K562 (cell line): ENCODE results near the gene JUND. TPM values are rescaled to one million over a fixed set of nuclear protein-coding genes. Genes with fewer than 3 reads are reported as not detected.
A peak's percentile ranks its signal among the peaks of the same experiment; 100 is the strongest.

Source experiments
- BRF1 ChIP-seq: IDR thresholded peaks from 3 replicates; pipeline ENCODE4 v1.6.1; 2011; ENCODE audit warnings: borderline replicate concordance, mild to moderate bottlenecking; ENCODE audit not compliant: insufficient read length; ENCODE audit errors: extremely low read depth
- FOS ChIP-seq: IDR thresholded peaks from 3 replicates; pipeline ENCODE4 v1.6.1; 2011; ENCODE audit not compliant: insufficient read length; ENCODE audit errors: extremely low read depth
- FOXM1 ChIP-seq, 2 experiments: fragments of 450-650 bp in 1 of 2; sonication (generic) in 1 of 2; formaldehyde crosslinking in 1 of 2; IDR thresholded peaks; 2 replicates each; pipeline versions ENCODE4 v1.6.1 to v1.9.0; 2017 to 2022; ENCODE audit warnings: low read depth in 2 of 2, mild to moderate bottlenecking in 2 of 2, missing genetic modification reagents in 1 of 2, moderate library complexity in 1 of 2
- LEF1 ChIP-seq: fragments of 450-650 bp; IDR thresholded peaks from 2 replicates; pipeline ENCODE4 v1.6.1; 2016; ENCODE audit warnings: mild to moderate bottlenecking
- MXI1 ChIP-seq: IDR thresholded peaks from 2 replicates; pipeline ENCODE4 v1.6.1; 2011; ENCODE audit warnings: low read depth, mild to moderate bottlenecking, improper control_type of control experiment, low read length
- PTBP1 ChIP-seq: fragments of 200-400 bp; formaldehyde crosslinking; IDR thresholded peaks from 2 replicates; pipeline ENCODE4 v1.6.1; 2017; ENCODE audit warnings: low read depth, low read length
- RCOR1 ChIP-seq, 2 experiments: IDR thresholded peaks; 2 replicates each; pipeline ENCODE4 v1.6.1; 2012; ENCODE audit warnings: low read depth in 2 of 2, low read length in 2 of 2, borderline replicate concordance in 1 of 2, improper control_type of control experiment in 1 of 2
- SMARCA5 ChIP-seq: fragments of 450-650 bp; IDR thresholded peaks from 2 replicates; pipeline ENCODE4 v1.6.1; 2016
- TAF7 ChIP-seq: fragments of 450-650 bp; IDR thresholded peaks from 2 replicates; pipeline ENCODE4 v1.6.1; 2016; ENCODE audit warnings: missing genetic modification characterization, missing compliant biosample characterization
- TAL1 ChIP-seq: fragments of 450-650 bp; IDR thresholded peaks from 2 replicates; pipeline ENCODE4 v1.6.1; 2016; ENCODE audit warnings: mild to moderate bottlenecking
- ZNF121 ChIP-seq: sonication (generic); formaldehyde crosslinking; conservative IDR thresholded peaks from 2 replicates; pipeline ENCODE4 v1.8.0; 2022; ENCODE audit warnings: missing genetic modification reagents
- ZNF311 ChIP-seq: fragments of 250-450 bp; sonication (Bioruptor Pico); IDR thresholded peaks from 2 replicates; pipeline ENCODE4 v1.4.0; 2020; ENCODE audit warnings: mild to moderate bottlenecking, moderate library complexity
- ZNF384 ChIP-seq: IDR thresholded peaks from 2 replicates; pipeline ENCODE4 v1.6.1; 2012; ENCODE audit warnings: low read depth, low read length, improper control_type of control experiment
- polyA plus RNA-seq, 8 experiments: library from polyadenylated mRNA; depleted of rRNA in 4 of 8; stranded (reverse) in 5 of 8; unstranded in 3 of 8; fragments of >200 nt; fragmentation: Nextera tagmentation in 2 of 8; fragmentation: Illumina TruSeq in 1 of 8; extraction: Ambion mirVana in 2 of 8; extraction: Trizol in 1 of 8; gene quantifications; 2 replicates each; pipeline versions ENCODE4 v1.2.1 to v1.2.3, GENCODE V29; 2011 to 2014; ENCODE audit warnings: inconsistent platforms in 1 of 8, missing spikeins in 1 of 8
- total RNA-seq, 7 experiments: library from RNA; depleted of rRNA in 6 of 7; stranded (reverse); fragments of >200 nt in 6 of 7; fragmentation: Illumina TruSeq in 2 of 7; extraction: Trizol in 2 of 7; gene quantifications; 2 replicates each; pipeline versions ENCODE4 v1.2.1 to v1.2.3, GENCODE V29; 2011 to 2021; ENCODE audit warnings: low replicate concordance in 1 of 7
- TF ChIP-seq, protein P1 (sequence below): sonication (generic); formaldehyde crosslinking; IDR thresholded peaks from 2 replicates; pipeline ENCODE4 v1.8.0; 2022; ENCODE audit warnings: missing genetic modification reagents, mild to moderate bottlenecking, borderline replicate concordance
- TF ChIP-seq, protein P2 (sequence below), 2 experiments: fragments of 450-650 bp; IDR thresholded peaks; 2 replicates each; pipeline ENCODE4 v1.6.1; 2018; ENCODE audit warnings: mild to moderate bottlenecking in 2 of 2, low read depth in 1 of 2; ENCODE audit not compliant: partially characterized antibody in 2 of 2
- TF ChIP-seq, protein P3 (sequence below): fragments of 450-650 bp; IDR thresholded peaks from 2 replicates; pipeline ENCODE4 v1.6.1; 2016; ENCODE audit warnings: low read depth, mild to moderate bottlenecking, moderate library complexity
- TF ChIP-seq, protein P4 (sequence below): fragments of 450-650 bp; formaldehyde crosslinking; IDR thresholded peaks from 2 replicates; pipeline ENCODE4 v1.4.0; 2020; ENCODE audit warnings: mild to moderate bottlenecking, moderate library complexity
- TF ChIP-seq, protein P5 (sequence below): fragments of 450-650 bp; IDR thresholded peaks from 2 replicates; pipeline ENCODE4 v1.6.1; 2016; ENCODE audit warnings: borderline replicate concordance

The JUND gene
- total and polyA plus RNA-seq, 9 of the 15 experiments (the other 6 are each of a cell fraction or from before 2014, with no cell fraction given), result 6.4 to 286 (median 42.3) TPM

DNA sequence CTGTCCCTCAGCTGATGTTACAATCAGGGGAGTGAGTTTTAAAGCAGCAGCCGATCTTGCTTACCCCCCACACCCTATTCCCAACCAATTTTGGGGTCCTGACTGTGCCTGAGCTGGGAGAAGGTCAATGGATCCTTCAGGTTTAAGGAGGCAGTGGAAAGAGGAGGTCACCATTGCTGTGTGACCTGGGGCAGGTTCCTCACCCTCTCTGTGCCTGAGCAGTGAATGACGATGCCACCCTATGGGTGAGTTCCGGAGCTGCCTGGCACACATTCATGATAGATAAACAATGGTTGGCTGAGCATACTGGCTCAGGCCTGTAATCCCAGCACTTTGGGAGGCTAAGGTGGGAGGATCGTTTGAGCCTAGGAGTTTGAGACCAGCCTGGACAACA is 20.3 kb upstream of the JUND start (continued):
- TF ChIP-seq, protein P1, sequence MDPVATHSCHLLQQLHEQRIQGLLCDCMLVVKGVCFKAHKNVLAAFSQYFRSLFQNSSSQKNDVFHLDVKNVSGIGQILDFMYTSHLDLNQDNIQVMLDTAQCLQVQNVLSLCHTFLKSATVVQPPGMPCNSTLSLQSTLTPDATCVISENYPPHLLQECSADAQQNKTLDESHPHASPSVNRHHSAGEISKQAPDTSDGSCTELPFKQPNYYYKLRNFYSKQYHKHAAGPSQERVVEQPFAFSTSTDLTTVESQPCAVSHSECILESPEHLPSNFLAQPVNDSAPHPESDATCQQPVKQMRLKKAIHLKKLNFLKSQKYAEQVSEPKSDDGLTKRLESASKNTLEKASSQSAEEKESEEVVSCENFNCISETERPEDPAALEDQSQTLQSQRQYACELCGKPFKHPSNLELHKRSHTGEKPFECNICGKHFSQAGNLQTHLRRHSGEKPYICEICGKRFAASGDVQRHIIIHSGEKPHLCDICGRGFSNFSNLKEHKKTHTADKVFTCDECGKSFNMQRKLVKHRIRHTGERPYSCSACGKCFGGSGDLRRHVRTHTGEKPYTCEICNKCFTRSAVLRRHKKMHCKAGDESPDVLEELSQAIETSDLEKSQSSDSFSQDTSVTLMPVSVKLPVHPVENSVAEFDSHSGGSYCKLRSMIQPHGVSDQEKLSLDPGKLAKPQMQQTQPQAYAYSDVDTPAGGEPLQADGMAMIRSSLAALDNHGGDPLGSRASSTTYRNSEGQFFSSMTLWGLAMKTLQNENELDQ, result no peak
- TF ChIP-seq LEF1, result no peak
- TF ChIP-seq RCOR1 (IDR thresholded peaks at IDR 0.05; ENCODE audit: borderline replicate concordance in 1 of 2, low read depth in 2 of 2, low read length in 2 of 2), result peak in 1 of 2 experiments; percentile 62; a peak in 2 of 4 replicates
- TF ChIP-seq, protein P2, sequence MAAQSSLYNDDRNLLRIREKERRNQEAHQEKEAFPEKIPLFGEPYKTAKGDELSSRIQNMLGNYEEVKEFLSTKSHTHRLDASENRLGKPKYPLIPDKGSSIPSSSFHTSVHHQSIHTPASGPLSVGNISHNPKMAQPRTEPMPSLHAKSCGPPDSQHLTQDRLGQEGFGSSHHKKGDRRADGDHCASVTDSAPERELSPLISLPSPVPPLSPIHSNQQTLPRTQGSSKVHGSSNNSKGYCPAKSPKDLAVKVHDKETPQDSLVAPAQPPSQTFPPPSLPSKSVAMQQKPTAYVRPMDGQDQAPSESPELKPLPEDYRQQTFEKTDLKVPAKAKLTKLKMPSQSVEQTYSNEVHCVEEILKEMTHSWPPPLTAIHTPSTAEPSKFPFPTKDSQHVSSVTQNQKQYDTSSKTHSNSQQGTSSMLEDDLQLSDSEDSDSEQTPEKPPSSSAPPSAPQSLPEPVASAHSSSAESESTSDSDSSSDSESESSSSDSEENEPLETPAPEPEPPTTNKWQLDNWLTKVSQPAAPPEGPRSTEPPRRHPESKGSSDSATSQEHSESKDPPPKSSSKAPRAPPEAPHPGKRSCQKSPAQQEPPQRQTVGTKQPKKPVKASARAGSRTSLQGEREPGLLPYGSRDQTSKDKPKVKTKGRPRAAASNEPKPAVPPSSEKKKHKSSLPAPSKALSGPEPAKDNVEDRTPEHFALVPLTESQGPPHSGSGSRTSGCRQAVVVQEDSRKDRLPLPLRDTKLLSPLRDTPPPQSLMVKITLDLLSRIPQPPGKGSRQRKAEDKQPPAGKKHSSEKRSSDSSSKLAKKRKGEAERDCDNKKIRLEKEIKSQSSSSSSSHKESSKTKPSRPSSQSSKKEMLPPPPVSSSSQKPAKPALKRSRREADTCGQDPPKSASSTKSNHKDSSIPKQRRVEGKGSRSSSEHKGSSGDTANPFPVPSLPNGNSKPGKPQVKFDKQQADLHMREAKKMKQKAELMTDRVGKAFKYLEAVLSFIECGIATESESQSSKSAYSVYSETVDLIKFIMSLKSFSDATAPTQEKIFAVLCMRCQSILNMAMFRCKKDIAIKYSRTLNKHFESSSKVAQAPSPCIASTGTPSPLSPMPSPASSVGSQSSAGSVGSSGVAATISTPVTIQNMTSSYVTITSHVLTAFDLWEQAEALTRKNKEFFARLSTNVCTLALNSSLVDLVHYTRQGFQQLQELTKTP (IDR thresholded peaks at IDR 0.05; ENCODE audit: low read depth in 1 of 2, partially characterized antibody in 2 of 2), result no peak
- TF ChIP-seq TAF7 (tag), result no peak
- no peak for TF ChIP-seq ZNF384
- no peak for TF ChIP-seq BRF1
- peak; percentile 94 for TF ChIP-seq ZNF121 (CRISPR knock-in tag)
- TF ChIP-seq, protein P3, sequence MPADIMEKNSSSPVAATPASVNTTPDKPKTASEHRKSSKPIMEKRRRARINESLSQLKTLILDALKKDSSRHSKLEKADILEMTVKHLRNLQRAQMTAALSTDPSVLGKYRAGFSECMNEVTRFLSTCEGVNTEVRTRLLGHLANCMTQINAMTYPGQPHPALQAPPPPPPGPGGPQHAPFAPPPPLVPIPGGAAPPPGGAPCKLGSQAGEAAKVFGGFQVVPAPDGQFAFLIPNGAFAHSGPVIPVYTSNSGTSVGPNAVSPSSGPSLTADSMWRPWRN, result no peak
- no peak for TF ChIP-seq ZNF311 (CRISPR knock-in tag)
- TF ChIP-seq, protein P4, sequence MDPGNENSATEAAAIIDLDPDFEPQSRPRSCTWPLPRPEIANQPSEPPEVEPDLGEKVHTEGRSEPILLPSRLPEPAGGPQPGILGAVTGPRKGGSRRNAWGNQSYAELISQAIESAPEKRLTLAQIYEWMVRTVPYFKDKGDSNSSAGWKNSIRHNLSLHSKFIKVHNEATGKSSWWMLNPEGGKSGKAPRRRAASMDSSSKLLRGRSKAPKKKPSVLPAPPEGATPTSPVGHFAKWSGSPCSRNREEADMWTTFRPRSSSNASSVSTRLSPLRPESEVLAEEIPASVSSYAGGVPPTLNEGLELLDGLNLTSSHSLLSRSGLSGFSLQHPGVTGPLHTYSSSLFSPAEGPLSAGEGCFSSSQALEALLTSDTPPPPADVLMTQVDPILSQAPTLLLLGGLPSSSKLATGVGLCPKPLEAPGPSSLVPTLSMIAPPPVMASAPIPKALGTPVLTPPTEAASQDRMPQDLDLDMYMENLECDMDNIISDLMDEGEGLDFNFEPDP, result no peak
- TF ChIP-seq TAL1, result no peak
- TF ChIP-seq FOXM1 (IDR thresholded peaks at IDR 0.05; ENCODE audit: low read depth), result no peak
- TF ChIP-seq FOXM1 (CRISPR knock-in tag; IDR thresholded peaks at IDR 0.05; ENCODE audit: low read depth), result no peak; the same call in 1 of the 2 replicates
- no peak for TF ChIP-seq MXI1
- TF ChIP-seq, protein P5, sequence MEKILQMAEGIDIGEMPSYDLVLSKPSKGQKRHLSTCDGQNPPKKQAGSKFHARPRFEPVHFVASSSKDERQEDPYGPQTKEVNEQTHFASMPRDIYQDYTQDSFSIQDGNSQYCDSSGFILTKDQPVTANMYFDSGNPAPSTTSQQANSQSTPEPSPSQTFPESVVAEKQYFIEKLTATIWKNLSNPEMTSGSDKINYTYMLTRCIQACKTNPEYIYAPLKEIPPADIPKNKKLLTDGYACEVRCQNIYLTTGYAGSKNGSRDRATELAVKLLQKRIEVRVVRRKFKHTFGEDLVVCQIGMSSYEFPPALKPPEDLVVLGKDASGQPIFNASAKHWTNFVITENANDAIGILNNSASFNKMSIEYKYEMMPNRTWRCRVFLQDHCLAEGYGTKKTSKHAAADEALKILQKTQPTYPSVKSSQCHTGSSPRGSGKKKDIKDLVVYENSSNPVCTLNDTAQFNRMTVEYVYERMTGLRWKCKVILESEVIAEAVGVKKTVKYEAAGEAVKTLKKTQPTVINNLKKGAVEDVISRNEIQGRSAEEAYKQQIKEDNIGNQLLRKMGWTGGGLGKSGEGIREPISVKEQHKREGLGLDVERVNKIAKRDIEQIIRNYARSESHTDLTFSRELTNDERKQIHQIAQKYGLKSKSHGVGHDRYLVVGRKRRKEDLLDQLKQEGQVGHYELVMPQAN, result no peak
- TF ChIP-seq PTBP1, result peak; percentile 81; the same call in 1 of the 2 replicates
- TF ChIP-seq FOS, result no peak
- peak; percentile 91 for TF ChIP-seq SMARCA5
